Mucosa of stomach (tissue), 1 donor: ENCODE measurements around the gene GTF2H4.
"Not testable (repeated sequence)": the region's sequence is repeated elsewhere in the genome, so short reads cannot be mapped to it uniquely, and the experiment has no call there.

Experiments used
- H3K27me3 ChIP-seq: one replicate; pipeline ENCODE4 v1.7.0; 2013; ENCODE audit warnings: mild to moderate bottlenecking, low read length; ENCODE audit not compliant: control insufficient read depth, insufficient read depth
- H3K36me3 ChIP-seq: one replicate; pipeline ENCODE4 v1.7.0; 2013; ENCODE audit warnings: low read length; ENCODE audit not compliant: control insufficient read depth, insufficient read depth
- H3K4me1 ChIP-seq: one replicate; pipeline ENCODE4 v1.7.0; 2013; ENCODE audit warnings: mild to moderate bottlenecking, low read length; ENCODE audit not compliant: control insufficient read depth, insufficient read depth
- H3K4me3 ChIP-seq: one replicate; pipeline ENCODE4 v1.7.0; 2013; ENCODE audit warnings: low read length
- H3K9ac ChIP-seq: one replicate; pipeline ENCODE4 v1.7.0; 2013; ENCODE audit warnings: mild to moderate bottlenecking, low read length, moderate library complexity
- H3K9me3 ChIP-seq: one replicate; pipeline ENCODE4 v1.7.0; 2013; ENCODE audit warnings: mild to moderate bottlenecking, low read length, moderate library complexity; ENCODE audit not compliant: control insufficient read depth
- donor health status: Pancreatic carcinoma.

The GTF2H4 gene

DNA sequence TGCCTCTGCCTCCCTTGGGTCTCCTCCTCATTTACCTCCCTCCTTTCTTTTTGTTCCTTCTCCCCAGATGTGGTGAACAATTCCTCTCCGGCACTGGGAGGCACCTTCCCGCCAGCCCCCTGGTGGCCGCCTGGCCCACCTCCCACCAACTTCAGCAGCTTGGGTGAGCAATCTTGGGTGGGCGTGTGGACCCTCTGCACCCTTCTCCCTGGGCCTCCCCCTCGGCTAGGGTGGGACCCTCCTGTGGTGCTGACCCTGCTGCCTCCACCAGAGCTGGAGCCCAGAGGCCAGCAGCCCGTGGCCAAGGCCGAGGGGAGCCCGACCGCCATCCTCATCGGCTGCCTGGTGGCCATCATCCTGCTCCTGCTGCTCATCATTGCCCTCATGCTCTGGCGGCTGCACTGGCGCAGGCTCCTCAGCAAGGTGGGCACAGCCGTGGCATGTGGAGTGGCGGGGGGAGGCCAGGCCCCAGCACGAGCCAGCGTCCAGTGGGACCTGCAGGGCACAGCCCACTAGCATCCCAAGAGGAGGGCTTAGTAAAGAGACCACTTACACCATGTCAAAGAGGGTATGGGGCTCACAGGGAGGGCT is 14.9 kb upstream of the GTF2H4 start:
- H3K4me1 ChIP-seq: peaks cover 9% of the 10 kb centered on the region
- peaks cover 48% of the 10 kb centered on the region for H3K36me3 ChIP-seq
- no peak overlapping the region for H3K4me3 ChIP-seq
- H3K9ac ChIP-seq: peak overlapping the region; percentile 11
- H3K9me3 ChIP-seq: no peaks in the 10 kb centered on the region
- no peaks in the 10 kb centered on the region for H3K27me3 ChIP-seq

- peaks cover 54% of the 10 kb centered on the region for H3K36me3 ChIP-seq
- no peaks in the 10 kb centered on the region for H3K9me3 ChIP-seq
- no peak overlapping the region for H3K9ac ChIP-seq
- H3K27me3 ChIP-seq: no peaks in the 10 kb centered on the region
- peaks cover 9% of the 10 kb centered on the region for H3K4me1 ChIP-seq
- H3K4me3 ChIP-seq: no peak overlapping the region
Measured at GRCh38 chr6:30893666-30894065, 14.3 kb upstream of the GTF2H4 start.

GRCh38 chr6:30894381-30894780 is 13.6 kb upstream of the GTF2H4 start:
- H3K36me3 ChIP-seq: peaks cover 61% of the 10 kb centered on the region
- no peaks in the 10 kb centered on the region for H3K9me3 ChIP-seq
- H3K4me3 ChIP-seq: no peak overlapping the region
- H3K4me1 ChIP-seq: peaks cover 8% of the 10 kb centered on the region
- H3K9ac ChIP-seq: no peak overlapping the region
- H3K27me3 ChIP-seq: no peaks in the 10 kb centered on the region

- peaks cover 59% of the 10 kb centered on the region for H3K36me3 ChIP-seq
- peaks cover 2% of the 10 kb centered on the region for H3K4me1 ChIP-seq
- H3K4me3 ChIP-seq: no peak overlapping the region
- no peak overlapping the region for H3K9ac ChIP-seq
- H3K27me3 ChIP-seq: no peaks in the 10 kb centered on the region
- H3K9me3 ChIP-seq: no peaks in the 10 kb centered on the region
Measured at GRCh38 chr6:30894935-30895334, 13.1 kb upstream of the GTF2H4 start.

DNA sequence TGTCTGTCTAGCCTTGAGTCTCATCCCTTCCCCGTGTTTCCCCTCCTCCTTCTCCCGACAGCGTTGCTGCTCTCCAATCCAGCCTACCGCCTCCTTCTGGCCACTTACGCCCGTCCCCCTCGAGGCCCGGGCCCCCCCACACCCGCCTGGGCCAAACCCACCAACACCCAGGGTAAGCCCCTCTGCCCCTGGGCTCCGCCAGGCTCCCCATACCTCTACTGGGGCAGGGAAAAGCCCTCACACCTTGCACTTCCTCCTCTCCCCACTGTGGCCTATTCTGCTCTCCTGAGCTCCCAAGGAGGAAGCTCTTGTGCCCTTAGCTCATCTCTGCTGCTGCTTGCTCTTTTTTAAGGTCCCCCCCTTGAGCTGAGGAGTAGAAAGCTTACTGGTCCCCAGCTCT is 12.7 kb upstream of the GTF2H4 start:
- no peaks in the 10 kb centered on the region for H3K4me1 ChIP-seq
- no peaks in the 10 kb centered on the region for H3K27me3 ChIP-seq
- H3K4me3 ChIP-seq: no peak overlapping the region
- H3K9ac ChIP-seq: no peak overlapping the region
- peaks cover 55% of the 10 kb centered on the region for H3K36me3 ChIP-seq
- H3K9me3 ChIP-seq: no peaks in the 10 kb centered on the region

DNA sequence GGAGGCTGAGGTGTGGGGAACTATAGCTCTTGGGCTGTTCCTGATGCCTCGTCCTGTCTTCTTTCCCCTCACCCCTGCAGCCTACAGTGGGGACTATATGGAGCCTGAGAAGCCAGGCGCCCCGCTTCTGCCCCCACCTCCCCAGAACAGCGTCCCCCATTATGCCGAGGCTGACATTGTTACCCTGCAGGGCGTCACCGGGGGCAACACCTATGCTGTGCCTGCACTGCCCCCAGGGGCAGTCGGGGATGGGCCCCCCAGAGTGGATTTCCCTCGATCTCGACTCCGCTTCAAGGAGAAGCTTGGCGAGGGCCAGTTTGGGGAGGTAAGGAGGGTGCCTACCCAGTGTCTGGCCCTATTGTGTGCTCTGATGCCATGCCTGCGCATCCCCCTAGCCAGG is 11.5 kb upstream of the GTF2H4 start:
- H3K4me1 ChIP-seq: no peaks in the 10 kb centered on the region
- H3K27me3 ChIP-seq: no peaks in the 10 kb centered on the region
- peaks cover 45% of the 10 kb centered on the region for H3K36me3 ChIP-seq
- no peak overlapping the region for H3K4me3 ChIP-seq
- no peak overlapping the region for H3K9ac ChIP-seq
- H3K9me3 ChIP-seq: no peaks in the 10 kb centered on the region

DNA sequence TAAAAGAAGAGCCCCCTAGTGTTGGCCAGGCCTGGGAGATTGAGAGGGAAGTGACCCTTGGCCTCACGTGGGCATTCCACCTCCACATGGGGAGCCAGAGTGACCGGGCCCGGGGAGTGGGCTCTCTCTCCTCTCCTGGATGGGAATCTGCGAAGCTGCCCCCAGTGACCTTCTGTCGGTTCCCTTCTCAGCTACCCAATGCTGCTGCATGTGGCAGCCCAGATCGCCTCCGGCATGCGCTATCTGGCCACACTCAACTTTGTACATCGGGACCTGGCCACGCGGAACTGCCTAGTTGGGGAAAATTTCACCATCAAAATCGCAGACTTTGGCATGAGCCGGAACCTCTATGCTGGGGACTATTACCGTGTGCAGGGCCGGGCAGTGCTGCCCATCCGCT is 10.1 kb upstream of the GTF2H4 start:
- H3K4me3 ChIP-seq: no peak overlapping the region
- H3K9ac ChIP-seq: no peak overlapping the region
- no peaks in the 10 kb centered on the region for H3K27me3 ChIP-seq
- H3K36me3 ChIP-seq: peaks cover 32% of the 10 kb centered on the region
- no peaks in the 10 kb centered on the region for H3K4me1 ChIP-seq
- H3K9me3 ChIP-seq: no peaks in the 10 kb centered on the region

DNA sequence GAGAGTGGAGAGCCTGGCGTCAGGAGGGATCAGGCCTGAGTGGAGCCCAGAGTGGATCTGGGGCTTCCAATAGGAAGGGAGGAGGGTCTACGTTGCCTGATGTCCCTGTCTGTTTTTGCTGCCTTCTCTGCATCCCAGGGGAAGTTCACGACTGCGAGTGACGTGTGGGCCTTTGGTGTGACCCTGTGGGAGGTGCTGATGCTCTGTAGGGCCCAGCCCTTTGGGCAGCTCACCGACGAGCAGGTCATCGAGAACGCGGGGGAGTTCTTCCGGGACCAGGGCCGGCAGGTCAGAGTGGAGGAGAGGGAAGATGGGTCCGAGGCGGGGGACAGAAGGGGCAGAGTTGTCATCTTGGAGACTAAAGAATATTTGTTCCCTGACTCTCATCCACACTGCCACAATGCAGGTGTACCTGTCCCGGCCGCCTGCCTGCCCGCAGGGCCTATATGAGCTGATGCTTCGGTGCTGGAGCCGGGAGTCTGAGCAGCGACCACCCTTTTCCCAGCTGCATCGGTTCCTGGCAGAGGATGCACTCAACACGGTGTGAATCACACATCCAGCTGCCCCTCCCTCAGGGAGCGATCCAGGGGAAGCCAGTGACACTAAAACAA is 9.2 kb upstream of the GTF2H4 start:
- Histone ChIP-seq H3K4me3 (no peak overlapping the region), H3K4me1 (no peaks in the 10 kb centered on the region), H3K36me3 (peaks cover 24% of the 10 kb centered on the region), H3K9me3 (no peaks in the 10 kb centered on the region), H3K27me3 (no peaks in the 10 kb centered on the region), H3K9ac (no peak overlapping the region)

DNA sequence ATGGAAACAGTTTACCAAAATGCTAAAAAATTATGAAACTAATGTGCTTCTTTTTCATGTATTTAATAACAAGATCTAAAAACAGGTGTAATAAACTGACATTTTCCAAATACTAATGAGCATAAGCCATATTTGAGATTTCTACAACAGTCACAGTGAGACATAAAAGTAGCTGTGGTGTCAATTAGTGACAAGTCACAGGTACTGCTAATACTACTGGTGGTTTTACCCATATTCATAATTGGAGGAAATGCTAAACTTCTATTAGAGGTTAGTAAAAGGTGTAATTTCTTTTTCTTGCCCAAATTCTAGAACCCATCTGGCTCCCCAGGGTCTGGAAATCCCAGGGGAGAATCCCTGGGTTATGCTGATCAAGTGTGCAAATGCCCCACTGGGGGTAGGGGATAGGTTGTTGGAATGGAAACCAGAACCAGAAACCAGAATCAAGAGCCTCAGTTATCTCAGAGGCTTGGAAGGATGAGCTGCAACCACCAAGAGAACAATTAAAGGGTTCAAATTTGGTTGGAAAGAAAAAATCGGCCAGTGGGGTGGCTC is 7.1 kb upstream of the GTF2H4 start:
- Histone ChIP-seq H3K4me1 (no peaks in the 10 kb centered on the region), H3K4me3 (no peak overlapping the region), H3K36me3 (peaks cover 18% of the 10 kb centered on the region), H3K27me3 (no peaks in the 10 kb centered on the region), H3K9ac (no peak overlapping the region), H3K9me3 (no peaks in the 10 kb centered on the region)

DNA sequence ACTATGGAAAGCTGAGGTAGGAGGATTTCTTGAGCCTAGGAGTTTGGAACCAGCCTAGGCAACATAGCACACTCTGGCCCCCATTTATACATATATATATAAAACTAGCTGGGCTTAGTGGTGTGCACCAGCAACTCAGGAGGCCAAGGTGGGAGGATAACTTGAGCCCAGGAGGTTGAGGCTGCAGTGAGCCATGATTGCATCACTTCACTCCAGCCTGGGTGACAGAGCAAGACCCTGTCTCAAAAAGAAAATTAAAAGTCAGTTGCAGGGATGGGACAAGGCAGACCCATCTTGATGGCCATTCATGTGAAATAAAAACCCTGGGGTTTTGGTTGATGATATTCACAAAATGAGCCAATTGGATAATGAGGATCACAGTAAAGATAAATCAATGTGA is 6.6 kb upstream of the GTF2H4 start:
- no peak overlapping the region for H3K9ac ChIP-seq
- no peaks in the 10 kb centered on the region for H3K9me3 ChIP-seq
- no peaks in the 10 kb centered on the region for H3K4me1 ChIP-seq
- no peak overlapping the region for H3K4me3 ChIP-seq
- H3K27me3 ChIP-seq: no peaks in the 10 kb centered on the region
- peaks cover 18% of the 10 kb centered on the region for H3K36me3 ChIP-seq

GRCh38 chr6:30902196-30902595 is 5.8 kb upstream of the GTF2H4 start:
- not testable (repeated sequence) for H3K4me1 ChIP-seq, H3K4me3 ChIP-seq, H3K9me3 ChIP-seq, H3K27me3 ChIP-seq, H3K9ac ChIP-seq
- H3K36me3 ChIP-seq: peaks cover 18% of the 10 kb centered on the region

DNA sequence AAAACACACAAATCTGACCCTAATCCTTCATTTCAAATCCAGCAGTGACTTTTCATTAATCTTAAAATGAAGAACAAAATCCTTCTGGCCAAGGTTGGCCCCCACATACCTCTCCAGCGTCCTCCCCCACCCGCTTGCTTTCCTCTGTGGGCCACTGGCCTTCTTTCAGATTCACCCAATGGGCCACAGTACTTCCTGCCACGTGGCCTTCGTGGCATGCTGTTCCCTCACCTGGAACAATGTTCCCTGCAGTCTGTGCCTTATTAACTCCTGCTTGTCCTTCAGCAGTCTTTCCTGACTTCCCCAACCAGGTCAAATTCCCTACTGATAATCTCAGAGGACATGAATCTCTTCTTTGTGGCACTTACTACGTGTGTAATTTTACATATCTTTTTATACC is 5.3 kb upstream of the GTF2H4 start:
- Histone ChIP-seq H3K36me3 (peaks cover 18% of the 10 kb centered on the region), H3K4me1 (peaks cover 6% of the 10 kb centered on the region), H3K27me3 (no peaks in the 10 kb centered on the region), H3K4me3 (no peak overlapping the region), H3K9ac (no peak overlapping the region), H3K9me3 (no peaks in the 10 kb centered on the region)
